ENCODE results near the gene PRIMA1.

The PRIMA1 gene

GRCh38 chr14:93720981-93721483 is 67.3 kb downstream of the PRIMA1 start:
- in situ Hi-C loops (cut with HindIII; ENCODE audit: low sequenced_read_pairs): no loop called here
- no peak for DNase-seq (ENCODE audit: low read depth, low spot score)

GRCh38 chr14:93720076-93720815 is 68.0 kb downstream of the PRIMA1 start:
- in situ Hi-C loops (cut with HindIII; ENCODE audit: low sequenced_read_pairs): no loop called here

More at GRCh38 chr14:93720981-93721483, 67.3 kb downstream of the PRIMA1 start:
- no peak for TF ChIP-seq CTCF (IDR thresholded peaks at IDR 0.05; ENCODE audit: low read depth, low read length)
- H3K4me3 ChIP-seq (ENCODE audit: low read depth, low read length): no peak overlapping the region

GRCh38 chr14:93719256-93719655 is 69.0 kb downstream of the PRIMA1 start:
- H3K4me3 ChIP-seq (ENCODE audit: low read depth, low read length): no peak overlapping the region
- in situ Hi-C loops (cut with HindIII; ENCODE audit: low sequenced_read_pairs): no loop called here
- no peak for DNase-seq (ENCODE audit: low read depth, low spot score)
- no peak for TF ChIP-seq CTCF (IDR thresholded peaks at IDR 0.05; ENCODE audit: low read depth, low read length)

More at GRCh38 chr14:93720076-93720815, 68.0 kb downstream of the PRIMA1 start:
- no peak for DNase-seq (ENCODE audit: low read depth, low spot score)
- TF ChIP-seq CTCF (IDR thresholded peaks at IDR 0.05; ENCODE audit: low read depth, low read length): no peak
- H3K4me3 ChIP-seq (ENCODE audit: low read depth, low read length): no peak overlapping the region

- no peak for TF ChIP-seq CTCF (IDR thresholded peaks at IDR 0.05; ENCODE audit: low read depth, low read length)
- in situ Hi-C loops (cut with HindIII; ENCODE audit: low sequenced_read_pairs): no loop called here
- no peak for DNase-seq (ENCODE audit: low read depth, low spot score)
- H3K4me3 ChIP-seq (ENCODE audit: low read depth, low read length): no peak overlapping the region
Observed at GRCh38 chr14:93717668-93718320, 70.5 kb downstream of the PRIMA1 start.

GRCh38 chr14:93716746-93717667 is 71.3 kb downstream of the PRIMA1 start:
- no peak for DNase-seq (ENCODE audit: low read depth, low spot score)
- in situ Hi-C loops (cut with HindIII; ENCODE audit: low sequenced_read_pairs): no loop called here
- TF ChIP-seq CTCF (IDR thresholded peaks at IDR 0.05; ENCODE audit: low read depth, low read length): no peak
- H3K4me3 ChIP-seq (ENCODE audit: low read depth, low read length): no peak overlapping the region
